Activated naive CD8-positive, alpha-beta T cell (primary cell): ENCODE results near the gene SECISBP2.
A peak's percentile ranks its signal among the peaks of the same experiment; 100 is the strongest.

Experiments
- H3K27ac Mint-ChIP-seq: one replicate; pipeline ENCODE4 v1.8.0; 2021; ENCODE audit warnings: mixed read lengths
- H3K27me3 Mint-ChIP-seq: one replicate; pipeline ENCODE4 v1.8.0; 2021; ENCODE audit warnings: mixed read lengths
- H3K36me3 Mint-ChIP-seq: one replicate; pipeline ENCODE4 v1.8.0; 2021; ENCODE audit warnings: mixed read lengths
- H3K4me1 Mint-ChIP-seq: one replicate; pipeline ENCODE4 v1.8.0; 2021; ENCODE audit warnings: low read depth, mixed read lengths
- H3K4me3 Mint-ChIP-seq: one replicate; pipeline ENCODE4 v1.8.0; 2021; ENCODE audit warnings: mild to moderate bottlenecking, mixed read lengths
- H3K9me3 Mint-ChIP-seq: one replicate; pipeline ENCODE4 v1.8.0; 2021; ENCODE audit warnings: low read depth, mixed read lengths

The SECISBP2 gene

DNA sequence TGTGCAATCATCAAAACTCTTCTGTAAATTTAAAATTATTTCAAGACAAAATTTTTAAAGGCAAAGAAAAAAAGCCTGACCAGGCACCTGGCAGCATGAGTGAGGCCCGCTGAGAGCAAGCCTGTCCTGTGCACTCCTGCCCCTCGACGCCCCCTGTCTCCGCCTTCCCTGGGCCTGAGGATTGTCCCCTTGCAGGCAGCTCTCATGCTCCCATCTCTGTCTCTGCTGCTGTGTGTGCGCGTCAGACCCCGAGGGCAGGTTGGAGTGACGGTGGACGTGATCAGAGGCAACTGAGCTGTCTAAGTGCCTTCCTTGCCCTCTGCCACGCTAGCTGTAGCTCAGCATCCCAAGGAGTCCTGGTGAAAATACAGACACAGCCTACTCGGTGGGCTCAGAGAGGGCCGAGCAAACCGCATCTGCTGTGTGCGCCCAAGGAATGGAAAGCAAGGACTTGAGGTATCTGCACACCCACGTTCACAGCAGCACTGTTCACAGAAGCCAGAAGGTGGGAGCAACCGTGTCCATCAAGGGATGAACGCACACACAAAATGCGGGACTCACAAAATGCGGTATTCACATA, 65.5 kb downstream of the SECISBP2 start:
- peaks cover 7% of the 10 kb centered on the region for H3K36me3 Mint-ChIP-seq

DNA sequence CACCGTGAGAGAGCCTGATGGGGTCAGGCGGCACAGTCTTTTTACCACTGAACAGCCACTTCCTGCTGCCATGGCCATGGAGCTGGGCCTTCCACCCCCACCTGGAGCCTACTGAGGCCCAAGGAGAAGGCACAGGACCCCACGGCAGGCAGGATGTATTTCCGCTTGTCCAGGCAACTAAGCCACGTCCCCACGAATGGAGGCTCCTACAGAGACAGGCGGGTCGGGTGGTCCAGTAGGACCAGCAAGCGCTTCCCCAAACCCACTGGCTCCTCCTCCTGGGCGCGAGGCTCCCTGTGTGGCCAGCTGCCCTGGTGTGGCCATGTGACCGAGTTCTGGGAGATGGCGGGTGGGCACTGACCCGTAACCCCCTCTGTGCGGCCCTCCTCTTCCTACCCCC, 66.5 kb downstream of the SECISBP2 start:
- Mint-ChIP-seq H3K4me1 (peaks cover 35% of the 10 kb centered on the region), H3K36me3 (peaks cover 5% of the 10 kb centered on the region), H3K27ac (peak overlapping the region; percentile 78), H3K4me3 (no peak overlapping the region), H3K9me3 (no peaks in the 10 kb centered on the region), H3K27me3 (no peaks in the 10 kb centered on the region)

More for the DNA sequence above, 65.5 kb downstream of the SECISBP2 start:
- peak overlapping the region; percentile 85 for H3K27ac Mint-ChIP-seq
- H3K4me3 Mint-ChIP-seq, result no peak overlapping the region
- no peaks in the 10 kb centered on the region for H3K9me3 Mint-ChIP-seq
- H3K4me1 Mint-ChIP-seq, result peaks cover 39% of the 10 kb centered on the region
- H3K27me3 Mint-ChIP-seq, result no peaks in the 10 kb centered on the region

GRCh38 chr9:89386206-89386605, 67.9 kb downstream of the SECISBP2 start:
- no peaks in the 10 kb centered on the region for H3K9me3 Mint-ChIP-seq
- H3K27ac Mint-ChIP-seq, result peak overlapping the region; percentile 83

GRCh38 chr9:89386797-89387196, 68.5 kb downstream of the SECISBP2 start:
- peak overlapping the region; percentile 83 for H3K27ac Mint-ChIP-seq
- H3K27me3 Mint-ChIP-seq, result no peaks in the 10 kb centered on the region
- peaks cover 5% of the 10 kb centered on the region for H3K36me3 Mint-ChIP-seq
- no peak overlapping the region for H3K4me3 Mint-ChIP-seq
- peaks cover 27% of the 10 kb centered on the region for H3K4me1 Mint-ChIP-seq
- no peaks in the 10 kb centered on the region for H3K9me3 Mint-ChIP-seq

More at GRCh38 chr9:89386206-89386605, 67.9 kb downstream of the SECISBP2 start:
- peaks cover 5% of the 10 kb centered on the region for H3K36me3 Mint-ChIP-seq
- H3K4me1 Mint-ChIP-seq, result peaks cover 31% of the 10 kb centered on the region
- no peak overlapping the region for H3K4me3 Mint-ChIP-seq
- H3K27me3 Mint-ChIP-seq, result no peaks in the 10 kb centered on the region

- H3K4me3 Mint-ChIP-seq, result no peak overlapping the region
- H3K27ac Mint-ChIP-seq, result peak overlapping the region; percentile 73
- no peaks in the 10 kb centered on the region for H3K9me3 Mint-ChIP-seq
- H3K27me3 Mint-ChIP-seq, result no peaks in the 10 kb centered on the region
- H3K4me1 Mint-ChIP-seq, result peaks cover 23% of the 10 kb centered on the region
- H3K36me3 Mint-ChIP-seq, result peaks cover 5% of the 10 kb centered on the region
Measured at GRCh38 chr9:89387197-89387849, 69.0 kb downstream of the SECISBP2 start.

- Mint-ChIP-seq H3K9me3 (no peaks in the 10 kb centered on the region), H3K4me1 (peaks cover 16% of the 10 kb centered on the region), H3K27ac (peak overlapping the region; percentile 64), H3K36me3 (peaks cover 5% of the 10 kb centered on the region), H3K27me3 (no peaks in the 10 kb centered on the region), H3K4me3 (no peak overlapping the region)
Measured at GRCh38 chr9:89388084-89388867, 70.0 kb downstream of the SECISBP2 start.

DNA sequence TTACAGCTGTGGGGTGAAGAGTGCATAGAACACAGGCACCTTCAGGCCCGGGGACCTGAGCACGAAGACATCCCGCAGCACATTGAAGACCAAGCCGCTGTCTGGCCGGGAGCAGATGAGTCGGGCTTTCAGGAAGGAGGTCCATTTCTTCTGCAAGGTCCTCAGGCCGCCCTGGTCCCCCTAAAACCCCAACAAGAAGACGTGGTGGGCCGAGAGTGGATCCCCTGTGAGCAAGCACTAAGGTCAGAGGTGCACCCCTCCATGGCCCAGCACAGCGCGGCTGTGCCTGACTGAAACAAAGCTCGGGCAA, 70.5 kb downstream of the SECISBP2 start:
- H3K4me3 Mint-ChIP-seq, result no peak overlapping the region
- no peak overlapping the region for H3K27ac Mint-ChIP-seq
- H3K9me3 Mint-ChIP-seq, result no peaks in the 10 kb centered on the region
- peaks cover 7% of the 10 kb centered on the region for H3K36me3 Mint-ChIP-seq
- peaks cover 14% of the 10 kb centered on the region for H3K4me1 Mint-ChIP-seq
- no peaks in the 10 kb centered on the region for H3K27me3 Mint-ChIP-seq

DNA sequence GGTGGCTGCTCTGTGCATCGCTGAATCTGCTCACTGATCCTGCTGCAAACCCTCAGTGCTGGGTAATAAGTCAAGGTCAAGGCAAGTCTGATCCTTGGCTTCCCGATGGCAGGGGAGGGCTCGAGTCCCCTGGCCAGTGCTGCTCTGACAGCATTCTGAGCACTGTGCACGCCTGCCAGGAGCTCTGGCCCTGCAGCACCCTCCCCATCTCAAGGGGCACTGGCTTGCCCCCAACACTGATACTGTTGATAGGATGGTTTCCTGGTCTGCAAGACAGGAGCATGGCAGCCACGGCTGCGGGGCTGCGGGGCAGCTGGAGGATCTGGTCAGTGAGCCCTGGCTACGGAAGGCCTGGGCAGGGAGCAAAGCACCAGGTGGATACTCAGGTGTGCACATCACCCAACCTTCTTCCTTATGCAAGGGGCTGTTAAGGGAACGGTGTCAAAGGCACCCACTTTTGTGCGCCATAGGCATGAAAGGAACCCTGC, 71.8 kb downstream of the SECISBP2 start:
- Mint-ChIP-seq H3K9me3 (no peaks in the 10 kb centered on the region), H3K36me3 (peaks cover 4% of the 10 kb centered on the region), H3K4me1 (peaks cover 6% of the 10 kb centered on the region), H3K27ac (peak overlapping the region; percentile 66), H3K27me3 (no peaks in the 10 kb centered on the region), H3K4me3 (no peak overlapping the region)

DNA sequence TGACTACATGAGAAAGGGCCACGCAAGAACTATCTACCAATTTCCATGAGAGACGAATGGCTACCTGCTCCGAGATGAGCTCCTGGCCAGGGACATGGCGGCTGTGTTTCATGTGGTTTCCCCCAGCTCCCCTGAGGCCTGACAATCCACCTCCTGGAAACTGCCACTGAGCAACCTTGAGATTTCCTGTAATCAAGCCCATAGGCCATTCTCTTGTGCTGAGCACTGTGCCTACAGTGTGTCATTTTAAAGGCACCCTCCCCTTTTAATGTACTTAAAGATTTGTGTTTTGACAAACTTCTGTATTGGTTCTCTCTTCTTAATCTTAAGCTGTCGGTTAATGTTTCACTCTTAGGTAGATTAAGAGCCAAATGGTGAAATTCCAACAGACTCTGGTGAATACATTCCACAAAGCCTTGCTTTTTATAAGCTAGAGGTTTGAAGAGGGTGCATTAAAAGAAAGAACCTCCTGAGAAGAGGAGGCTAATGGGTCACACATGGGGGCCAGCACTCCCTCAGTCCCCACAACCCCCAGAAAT, 72.3 kb downstream of the SECISBP2 start:
- Mint-ChIP-seq H3K27ac (peak overlapping the region; percentile 34), H3K36me3 (peaks cover 4% of the 10 kb centered on the region)

DNA sequence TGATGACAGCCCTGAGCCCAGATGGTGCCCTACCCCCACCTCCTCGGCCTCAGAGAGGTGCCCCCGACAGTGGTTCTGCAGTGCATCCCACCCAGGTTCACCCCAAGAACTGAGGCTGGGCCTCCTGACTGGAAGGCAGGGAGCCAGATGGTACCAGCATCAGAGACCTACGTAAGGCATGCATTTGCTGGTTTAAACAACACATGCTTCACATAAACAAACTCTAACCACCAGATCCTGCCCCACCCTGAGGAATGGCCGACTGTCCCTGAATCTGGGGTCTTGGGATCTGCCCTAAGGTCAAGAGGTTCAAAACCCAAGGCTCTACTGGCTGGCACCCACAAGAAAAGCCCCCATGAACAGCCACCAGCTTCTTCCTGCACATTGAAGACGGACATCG, 73.3 kb downstream of the SECISBP2 start:
- Mint-ChIP-seq H3K27me3 (no peaks in the 10 kb centered on the region), H3K4me3 (no peak overlapping the region), H3K4me1 (no peaks in the 10 kb centered on the region), H3K27ac (peak overlapping the region; percentile 77), H3K36me3 (peaks cover 4% of the 10 kb centered on the region), H3K9me3 (no peaks in the 10 kb centered on the region)

More for the DNA sequence above, 72.3 kb downstream of the SECISBP2 start:
- peaks cover 5% of the 10 kb centered on the region for H3K4me1 Mint-ChIP-seq
- H3K4me3 Mint-ChIP-seq, result no peak overlapping the region
- H3K9me3 Mint-ChIP-seq, result no peaks in the 10 kb centered on the region
- no peaks in the 10 kb centered on the region for H3K27me3 Mint-ChIP-seq

DNA sequence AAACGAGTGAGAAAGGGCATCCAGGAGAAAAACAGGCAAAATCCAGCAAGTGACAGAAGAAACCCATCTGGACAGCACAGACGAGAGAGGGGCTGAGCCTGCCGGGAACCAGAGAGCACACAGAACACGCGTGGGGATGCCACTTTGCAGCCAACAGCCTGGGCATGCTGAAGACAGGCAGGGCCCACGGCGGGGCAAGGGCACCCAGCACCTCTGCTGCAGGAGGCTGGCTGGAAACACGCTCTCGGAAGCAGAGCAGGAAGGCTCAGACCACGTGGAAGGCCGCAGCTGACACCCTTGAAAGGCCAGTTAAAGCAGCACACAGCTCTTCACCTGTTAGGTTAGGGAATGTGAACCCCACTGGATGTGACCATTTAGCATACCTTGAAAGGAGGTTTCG, 76.1 kb downstream of the SECISBP2 start:
- Mint-ChIP-seq H3K27ac (peak overlapping the region; percentile 58), H3K36me3 (peaks cover 4% of the 10 kb centered on the region), H3K4me1 (no peaks in the 10 kb centered on the region), H3K27me3 (no peaks in the 10 kb centered on the region), H3K4me3 (no peak overlapping the region), H3K9me3 (no peaks in the 10 kb centered on the region)

DNA sequence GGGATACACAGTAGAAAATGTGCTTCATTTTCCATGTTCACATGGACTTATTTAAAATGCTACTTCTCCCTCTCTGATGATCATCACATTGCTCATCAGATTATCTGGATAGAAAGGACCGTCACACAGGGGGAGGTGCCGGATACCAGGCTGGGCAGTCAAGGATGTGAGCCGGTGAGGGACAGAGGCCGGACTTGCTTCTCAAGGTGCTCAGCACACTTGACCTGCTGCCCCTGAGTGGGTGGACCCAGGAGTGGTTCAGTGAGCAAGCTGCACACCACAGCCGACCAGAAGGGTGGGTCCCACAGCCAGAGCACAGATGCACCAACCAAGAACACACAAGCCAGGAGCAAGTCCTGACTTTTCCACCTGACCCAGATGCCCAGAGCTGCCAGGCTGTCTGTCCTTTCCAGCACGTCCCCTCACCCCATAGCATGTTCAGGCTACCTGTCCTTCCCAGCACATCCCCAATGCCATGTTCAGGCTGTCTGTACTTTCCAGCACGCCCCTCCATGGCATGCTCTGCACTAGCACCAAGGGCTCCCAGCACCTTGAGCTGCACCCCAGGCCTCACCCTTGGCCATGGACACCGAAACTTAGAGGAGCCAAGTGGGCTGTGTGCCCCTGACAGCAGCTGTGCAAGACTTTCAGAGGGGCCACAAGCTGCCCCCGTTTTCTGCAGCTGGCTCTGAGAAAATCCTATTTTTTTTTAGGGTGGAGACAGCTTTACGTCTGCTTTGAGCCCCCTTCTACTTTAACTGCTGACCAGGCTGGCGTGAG, 77.8 kb downstream of the SECISBP2 start:
- Mint-ChIP-seq H3K4me3 (no peak overlapping the region), H3K36me3 (peaks cover 8% of the 10 kb centered on the region), H3K9me3 (no peaks in the 10 kb centered on the region), H3K27me3 (no peaks in the 10 kb centered on the region), H3K27ac (peak overlapping the region; percentile 66), H3K4me1 (peaks cover 6% of the 10 kb centered on the region)

- H3K27me3 Mint-ChIP-seq, result no peaks in the 10 kb centered on the region
- H3K27ac Mint-ChIP-seq, result peak overlapping the region; percentile 54
- peaks cover 12% of the 10 kb centered on the region for H3K36me3 Mint-ChIP-seq
- H3K4me3 Mint-ChIP-seq, result no peak overlapping the region
- H3K9me3 Mint-ChIP-seq, result no peaks in the 10 kb centered on the region
- peaks cover 13% of the 10 kb centered on the region for H3K4me1 Mint-ChIP-seq
Measured at GRCh38 chr9:89397471-89397870, 79.2 kb downstream of the SECISBP2 start.

DNA sequence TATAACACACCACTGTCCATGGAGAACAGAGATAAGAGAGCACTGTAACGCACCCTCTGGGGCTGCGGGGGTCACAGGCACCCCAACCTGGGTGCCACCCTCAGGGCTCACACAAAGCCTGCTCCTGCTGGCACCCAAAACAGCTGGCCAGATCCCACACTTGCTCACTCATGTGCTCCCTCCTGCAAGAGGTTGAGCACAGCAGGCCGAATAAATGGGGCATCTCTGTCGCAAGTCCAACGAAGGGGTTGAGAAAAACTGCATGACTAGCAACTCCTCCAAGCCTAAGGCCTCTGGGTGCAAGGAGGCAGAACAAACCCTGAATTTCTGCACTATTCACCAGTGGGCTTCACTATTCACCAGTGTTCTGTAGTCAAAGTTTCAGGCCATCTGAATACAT, 80.3 kb downstream of the SECISBP2 start:
- Mint-ChIP-seq H3K27me3 (no peaks in the 10 kb centered on the region), H3K27ac (peak overlapping the region; percentile 76), H3K9me3 (no peaks in the 10 kb centered on the region), H3K4me1 (peaks cover 19% of the 10 kb centered on the region), H3K36me3 (peaks cover 12% of the 10 kb centered on the region), H3K4me3 (no peak overlapping the region)
